HG02870 (cell line): Measurements from ENCODE around the gene CEP19.

Experiments
- ATAC-seq: cut with Tn5 transposase; IDR thresholded peaks from one replicate; pipeline ENCODE4 v1.9.1; 2021; ENCODE audit warnings: mild to moderate bottlenecking, moderate library complexity; ENCODE audit not compliant: unreplicated experiment

Gene CEP19

DNA sequence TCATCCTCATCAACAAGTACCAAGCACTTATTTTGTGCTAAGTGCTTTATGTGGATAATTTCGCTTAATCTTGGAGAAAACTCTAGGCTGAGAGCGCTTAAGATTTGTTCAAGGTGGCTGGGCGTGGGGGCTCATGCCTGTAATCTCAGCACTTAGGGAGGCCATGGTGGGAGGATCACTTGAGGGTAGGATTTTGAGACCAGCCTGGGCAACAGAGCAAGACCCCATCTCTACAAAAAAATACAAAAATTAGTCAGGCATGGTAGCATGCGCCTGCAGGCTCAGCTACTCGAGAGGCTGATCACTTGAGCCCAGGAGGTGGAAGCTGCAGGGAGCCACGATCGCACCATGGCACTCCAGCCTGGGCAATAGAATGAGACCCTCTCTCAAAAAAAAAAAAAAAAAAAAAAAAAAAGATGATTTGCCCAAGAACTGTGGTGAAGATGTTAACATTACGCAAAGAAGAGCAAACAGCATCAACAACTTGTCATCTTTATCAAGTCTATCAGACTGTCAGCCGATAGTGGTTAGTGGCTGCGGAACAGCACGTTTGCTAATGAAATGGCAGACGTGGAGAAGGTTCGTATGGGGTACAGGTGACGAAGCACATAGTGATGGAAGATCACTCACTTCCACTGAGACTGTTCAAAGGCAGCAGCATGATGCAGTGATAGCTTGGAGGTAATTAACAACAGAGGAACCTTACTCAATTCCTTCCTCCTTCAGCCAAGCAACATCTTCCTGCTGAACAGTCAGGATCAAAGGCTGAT, 44.8 kb downstream of the CEP19 start:
- ATAC-seq, result no peak

DNA sequence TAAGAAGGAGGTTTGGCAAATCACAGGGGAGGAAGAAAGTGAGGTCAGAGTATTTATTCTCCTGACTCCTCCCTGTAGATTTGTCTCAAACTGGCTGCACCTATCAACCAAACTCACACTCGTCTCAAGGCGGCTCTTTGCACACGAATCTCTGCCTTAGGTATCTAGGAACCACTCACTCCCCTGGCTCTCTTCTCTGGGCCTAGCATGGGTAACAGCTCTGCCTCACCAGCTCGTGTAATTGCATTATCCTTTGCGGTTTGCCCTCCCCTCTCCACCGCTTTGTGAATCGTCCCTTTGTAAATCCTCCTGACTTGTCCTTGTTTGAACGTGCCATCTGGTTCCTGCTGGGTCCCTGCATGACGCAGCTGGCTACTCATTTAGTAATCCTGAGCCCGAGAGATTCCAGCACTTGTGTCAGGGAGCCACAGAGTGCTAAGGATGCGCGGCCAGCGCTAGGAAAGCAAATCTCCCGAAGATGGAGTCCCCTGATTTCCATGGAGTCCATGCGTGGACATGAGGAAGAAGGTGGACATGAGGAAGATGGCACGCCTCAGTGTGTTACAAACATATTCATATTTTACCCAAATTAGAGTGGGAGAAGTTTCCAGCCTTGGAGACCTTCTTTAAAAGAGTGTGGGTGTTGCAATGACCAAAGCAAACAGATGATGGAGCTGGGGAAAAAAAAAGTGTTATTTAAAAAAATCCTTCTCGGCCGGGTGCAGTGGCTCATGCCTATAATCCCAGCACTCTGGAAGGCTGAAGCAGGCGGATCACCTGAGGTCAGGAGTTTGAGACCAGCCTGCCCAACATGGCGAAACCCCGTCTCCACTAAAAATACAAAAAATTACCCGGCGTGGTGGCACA, 45.8 kb downstream of the CEP19 start:
- no peak for ATAC-seq

DNA sequence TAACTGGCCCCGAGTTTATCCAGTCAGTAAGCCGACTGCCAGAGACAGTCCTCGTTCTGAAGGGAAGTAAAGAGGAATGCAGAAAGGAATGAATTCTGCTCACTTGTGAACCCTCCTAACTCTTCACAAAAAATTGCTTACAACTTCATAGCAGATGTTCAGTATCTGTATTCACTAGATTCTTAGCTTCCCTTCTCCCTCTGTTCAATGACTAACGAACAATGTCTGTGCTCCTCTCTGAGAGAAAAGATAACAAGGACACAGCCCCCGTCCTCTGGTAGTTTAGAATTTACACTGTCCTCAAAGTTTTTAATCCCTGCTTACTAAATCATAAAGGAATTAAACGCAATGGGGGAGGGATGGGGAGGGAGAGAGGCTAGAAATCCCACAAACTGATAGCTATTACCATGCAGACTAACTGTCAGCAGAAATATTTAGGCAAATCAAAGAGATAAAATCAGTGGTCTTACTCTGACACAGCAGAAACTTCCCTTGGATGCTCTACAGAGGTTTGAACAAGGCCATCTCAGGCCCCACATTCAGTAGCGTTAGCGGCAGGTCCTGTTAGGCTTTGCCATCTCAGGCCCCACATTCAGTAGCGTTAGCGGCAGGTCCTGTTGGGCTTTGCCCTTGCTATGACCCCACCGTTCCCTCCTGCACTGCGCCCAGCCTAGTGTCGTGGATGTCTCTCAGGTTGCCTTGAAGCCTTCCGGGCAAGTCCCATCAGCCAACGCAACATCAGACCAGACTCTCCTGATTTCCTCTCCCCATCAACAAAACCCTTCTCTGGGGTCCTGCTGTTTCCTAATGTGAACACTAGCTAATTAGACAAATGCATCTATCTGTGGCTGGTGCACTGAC, 49.1 kb downstream of the CEP19 start:
- no peak for ATAC-seq

DNA sequence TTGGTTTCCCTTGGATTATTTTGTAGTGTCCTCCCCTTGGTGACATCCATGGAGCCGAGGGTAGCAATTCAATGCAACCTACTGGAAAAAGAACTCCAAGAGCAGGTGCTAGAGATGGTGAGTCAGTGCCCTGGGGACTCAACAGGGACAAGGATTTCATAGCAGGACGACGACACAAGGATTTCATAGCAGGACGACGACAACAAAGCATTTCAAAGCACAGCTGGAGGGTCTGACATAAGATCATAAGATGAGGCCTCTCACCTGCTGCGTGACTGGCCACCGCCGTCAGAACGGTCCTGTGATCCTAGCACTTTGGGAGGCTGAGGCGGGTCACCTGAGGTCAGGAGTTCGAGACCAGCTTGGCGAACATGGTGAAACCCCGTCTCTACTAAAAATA, 50.0 kb downstream of the CEP19 start:
- no peak for ATAC-seq

DNA sequence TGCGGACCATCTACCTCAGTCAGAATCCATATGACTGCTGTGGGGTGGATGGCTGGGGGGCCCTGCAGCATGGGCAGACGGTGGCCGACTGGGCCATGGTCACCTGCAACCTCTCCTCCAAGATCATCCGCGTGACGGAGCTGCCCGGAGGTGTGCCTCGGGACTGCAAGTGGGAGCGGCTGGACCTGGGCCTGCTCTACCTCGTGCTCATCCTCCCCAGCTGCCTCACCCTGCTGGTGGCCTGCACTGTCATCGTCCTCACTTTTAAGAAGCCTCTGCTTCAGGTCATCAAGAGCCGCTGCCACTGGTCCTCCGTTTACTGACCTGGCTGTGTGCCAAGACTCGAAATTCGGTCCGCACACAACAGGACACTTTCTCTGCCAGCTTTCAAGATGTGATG, 50.6 kb downstream of the CEP19 start:
- no peak for ATAC-seq

DNA sequence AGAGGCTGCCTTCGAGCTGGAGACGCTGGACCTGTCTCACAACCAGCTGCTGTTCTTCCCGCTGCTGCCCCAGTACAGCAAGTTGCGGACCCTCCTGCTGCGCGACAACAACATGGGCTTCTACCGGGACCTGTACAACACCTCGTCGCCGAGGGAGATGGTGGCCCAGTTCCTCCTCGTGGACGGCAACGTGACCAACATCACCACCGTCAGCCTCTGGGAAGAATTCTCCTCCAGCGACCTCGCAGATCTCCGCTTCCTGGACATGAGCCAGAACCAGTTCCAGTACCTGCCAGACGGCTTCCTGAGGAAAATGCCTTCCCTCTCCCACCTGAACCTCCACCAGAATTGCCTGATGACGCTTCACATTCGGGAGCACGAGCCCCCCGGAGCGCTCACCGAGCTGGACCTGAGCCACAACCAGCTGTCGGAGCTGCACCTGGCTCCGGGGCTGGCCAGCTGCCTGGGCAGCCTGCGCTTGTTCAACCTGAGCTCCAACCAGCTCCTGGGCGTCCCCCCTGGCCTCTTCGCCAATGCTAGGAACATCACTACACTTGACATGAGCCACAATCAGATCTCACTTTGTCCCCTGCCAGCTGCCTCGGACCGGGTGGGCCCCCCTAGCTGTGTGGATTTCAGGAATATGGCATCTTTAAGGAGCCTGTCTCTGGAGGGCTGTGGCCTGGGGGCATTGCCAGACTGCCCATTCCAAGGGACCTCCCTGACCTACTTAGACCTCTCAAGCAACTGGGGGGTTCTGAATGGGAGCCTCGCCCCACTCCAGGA, 51.5 kb downstream of the CEP19 start:
- ATAC-seq, result no peak

DNA sequence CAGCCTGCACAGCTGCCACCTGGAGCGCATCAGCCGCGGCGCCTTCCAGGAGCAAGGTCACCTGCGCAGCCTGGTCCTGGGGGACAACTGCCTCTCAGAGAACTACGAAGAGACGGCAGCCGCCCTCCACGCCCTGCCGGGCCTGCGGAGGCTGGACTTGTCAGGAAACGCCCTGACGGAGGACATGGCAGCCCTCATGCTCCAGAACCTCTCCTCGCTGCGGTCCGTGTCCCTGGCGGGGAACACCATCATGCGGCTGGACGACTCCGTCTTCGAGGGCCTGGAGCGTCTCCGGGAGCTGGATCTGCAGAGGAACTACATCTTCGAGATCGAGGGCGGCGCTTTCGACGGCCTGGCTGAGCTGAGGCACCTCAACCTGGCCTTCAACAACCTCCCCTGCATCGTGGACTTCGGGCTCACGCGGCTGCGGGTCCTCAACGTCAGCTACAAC, 52.1 kb downstream of the CEP19 start:
- ATAC-seq, result no peak
